GM12875 (cell line): Measurements from ENCODE around the gene ING2.
"Not testable (repeated sequence)": the region's sequence is repeated elsewhere in the genome, so short reads cannot be mapped to it uniquely, and the experiment has no call there.

Source experiments
- H3K4me3 ChIP-seq: one replicate; pipeline ENCODE4 v1.5.1; 2011; ENCODE audit warnings: low read depth, low read length, control low read depth
- CTCF ChIP-seq: IDR thresholded peaks from 2 replicates; pipeline ENCODE4 v1.5.1; 2011; ENCODE audit warnings: low read depth, mild to moderate bottlenecking, control low read depth, inconsistent platforms, low read length, moderate library complexity, borderline replicate concordance; ENCODE audit not compliant: insufficient read depth

Gene ING2, protein sequence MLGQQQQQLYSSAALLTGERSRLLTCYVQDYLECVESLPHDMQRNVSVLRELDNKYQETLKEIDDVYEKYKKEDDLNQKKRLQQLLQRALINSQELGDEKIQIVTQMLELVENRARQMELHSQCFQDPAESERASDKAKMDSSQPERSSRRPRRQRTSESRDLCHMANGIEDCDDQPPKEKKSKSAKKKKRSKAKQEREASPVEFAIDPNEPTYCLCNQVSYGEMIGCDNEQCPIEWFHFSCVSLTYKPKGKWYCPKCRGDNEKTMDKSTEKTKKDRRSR

GRCh38 chr4:183504930-183505610 is at the start of gene ING2:
ING2 (plus strand) TSS chr4:183505058; CDS start chr4:183505196, 138 bp downstream.
- peak within 1 kb of the TSS; percentile 96 for H3K4me3 ChIP-seq
- no peak for TF ChIP-seq CTCF

DNA sequence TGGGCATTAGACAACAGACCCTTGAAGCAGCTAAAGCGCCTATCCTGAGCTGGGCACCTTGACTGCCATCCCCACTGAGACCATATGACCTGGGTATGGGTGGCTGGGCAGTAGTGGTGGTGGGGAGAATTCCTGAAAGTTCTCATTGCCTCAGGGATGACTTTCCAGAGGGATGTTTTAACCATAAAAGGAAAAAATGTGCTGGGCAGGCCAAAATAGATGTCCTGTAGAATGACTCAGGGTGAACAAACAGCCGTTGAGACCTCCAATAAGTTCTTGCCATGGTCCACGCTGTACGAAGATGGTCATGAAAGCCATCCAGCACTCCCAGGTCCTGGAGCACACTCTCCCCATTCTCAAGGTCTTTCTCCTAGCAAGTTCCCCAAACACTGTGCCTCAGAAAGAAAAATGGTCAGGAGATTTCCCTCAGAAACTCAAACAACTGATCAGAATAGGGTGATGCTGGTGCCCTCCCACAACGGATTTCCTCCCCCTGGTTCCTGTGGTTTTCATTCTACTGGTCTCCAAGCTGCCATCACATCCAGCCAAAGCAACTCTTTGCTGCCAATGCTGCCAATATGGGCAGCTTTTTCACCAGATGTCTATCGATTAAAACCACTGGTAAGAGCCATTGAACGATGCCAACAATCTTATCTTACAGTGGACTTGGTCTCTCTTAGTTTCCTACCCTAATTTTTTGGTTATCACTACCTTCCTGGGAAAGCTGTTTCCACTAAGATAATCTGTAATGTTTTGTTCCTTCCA is 49.2 kb upstream of the ING2 start:
- no peak overlapping the region for H3K4me3 ChIP-seq

DNA sequence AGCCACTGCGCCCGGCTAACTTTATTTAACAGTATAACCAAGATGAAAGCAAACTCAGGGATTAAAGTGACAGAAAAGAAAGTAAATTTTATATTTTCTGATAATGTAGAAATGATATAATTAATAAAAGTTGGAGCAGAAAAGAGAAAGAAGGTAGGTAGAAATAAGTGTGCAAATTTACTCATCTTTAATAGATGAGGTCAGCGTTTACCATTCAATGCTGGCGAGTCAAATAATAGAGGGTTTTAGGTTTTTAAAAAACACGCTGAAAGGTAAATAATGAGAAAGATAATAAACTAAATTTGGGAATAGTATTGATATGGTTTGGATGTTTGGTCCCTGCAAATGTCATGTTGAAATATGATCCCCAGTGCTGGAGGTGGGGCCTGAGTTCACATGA is 46.9 kb upstream of the ING2 start:
- no peak for TF ChIP-seq CTCF
- H3K4me3 ChIP-seq: no peak overlapping the region

More for the DNA sequence above, 49.2 kb upstream of the ING2 start:
- no peak for TF ChIP-seq CTCF

- H3K4me3 ChIP-seq: not testable (repeated sequence)
Measured at GRCh38 chr4:183463903-183464619, 40.8 kb upstream of the ING2 start.

DNA sequence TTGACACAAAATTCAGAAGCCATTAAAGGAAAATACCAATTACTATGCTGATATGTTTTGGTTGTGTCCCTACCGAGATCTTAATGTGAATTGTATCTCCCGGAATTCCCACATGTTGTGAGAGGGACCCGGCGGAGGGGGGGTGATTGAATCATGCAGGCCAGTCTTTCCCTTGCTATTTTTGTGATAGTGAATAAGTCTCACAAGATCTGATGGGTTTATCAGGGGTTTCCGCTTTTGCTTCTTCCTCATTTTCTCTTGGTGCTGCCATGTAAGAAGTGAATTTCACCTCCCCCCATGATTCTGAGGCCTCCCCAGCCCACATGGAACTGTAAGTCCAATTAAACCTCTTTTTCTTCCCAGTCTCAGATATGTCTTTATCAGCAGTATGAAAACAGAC is 39.0 kb upstream of the ING2 start:
- H3K4me3 ChIP-seq: not testable (repeated sequence)

DNA sequence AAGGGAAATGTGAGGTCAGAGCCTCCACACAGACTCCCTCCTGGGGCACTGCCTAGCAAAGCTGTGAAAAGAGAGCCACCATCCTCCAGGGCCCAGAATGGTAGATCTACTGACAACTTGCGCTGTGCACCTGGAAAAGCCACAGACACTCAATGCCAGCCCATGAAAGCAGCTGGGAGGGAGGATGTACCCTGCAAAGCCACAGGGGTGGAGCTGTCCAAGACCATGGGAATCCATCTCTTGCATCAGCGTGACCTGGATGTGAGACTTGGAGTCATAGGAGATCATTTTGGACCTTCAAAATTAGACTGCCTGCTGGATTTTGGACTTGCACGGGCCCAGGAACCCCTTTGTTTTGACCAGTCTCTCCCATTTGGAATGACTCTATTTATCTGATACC is 37.6 kb upstream of the ING2 start:
- no peak overlapping the region for H3K4me3 ChIP-seq

More for the DNA sequence above, 37.6 kb upstream of the ING2 start:
- no peak for TF ChIP-seq CTCF
